Occipital lobe (tissue), 2 donors: ENCODE results near the gene HES3. TPM values are rescaled to one million over a fixed set of nuclear protein-coding genes. Genes with fewer than 3 reads are reported as not detected.

ENCODE experiments used
- DNase-seq: peaks from one replicate; lab custom pipeline; 2025; lab: John Stamatoyannopoulos, UW
- total RNA-seq: library from RNA; depleted of rRNA; stranded (reverse); fragments of >200 nt; gene quantifications from one replicate; pipeline ENCODE4 v1.2.3, GENCODE V29; 2014

Gene HES3, protein sequence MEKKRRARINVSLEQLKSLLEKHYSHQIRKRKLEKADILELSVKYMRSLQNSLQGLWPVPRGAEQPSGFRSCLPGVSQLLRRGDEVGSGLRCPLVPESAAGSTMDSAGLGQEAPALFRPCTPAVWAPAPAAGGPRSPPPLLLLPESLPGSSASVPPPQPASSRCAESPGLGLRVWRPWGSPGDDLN
- not detected for total RNA-seq

- no peak for DNase-seq
Measured at GRCh38 chr1:6243993-6244392, at the start of gene HES3. Gene HES3, plus strand, starts transcription at chr1:6244179. Its CDS starts 187 bp downstream, at chr1:6244366.

- no peak for DNase-seq
Measured at GRCh38 chr1:6197746-6198427, 46.1 kb upstream of the HES3 start.

- no peak for DNase-seq
Measured at GRCh38 chr1:6198646-6199297, 45.2 kb upstream of the HES3 start.

DNA sequence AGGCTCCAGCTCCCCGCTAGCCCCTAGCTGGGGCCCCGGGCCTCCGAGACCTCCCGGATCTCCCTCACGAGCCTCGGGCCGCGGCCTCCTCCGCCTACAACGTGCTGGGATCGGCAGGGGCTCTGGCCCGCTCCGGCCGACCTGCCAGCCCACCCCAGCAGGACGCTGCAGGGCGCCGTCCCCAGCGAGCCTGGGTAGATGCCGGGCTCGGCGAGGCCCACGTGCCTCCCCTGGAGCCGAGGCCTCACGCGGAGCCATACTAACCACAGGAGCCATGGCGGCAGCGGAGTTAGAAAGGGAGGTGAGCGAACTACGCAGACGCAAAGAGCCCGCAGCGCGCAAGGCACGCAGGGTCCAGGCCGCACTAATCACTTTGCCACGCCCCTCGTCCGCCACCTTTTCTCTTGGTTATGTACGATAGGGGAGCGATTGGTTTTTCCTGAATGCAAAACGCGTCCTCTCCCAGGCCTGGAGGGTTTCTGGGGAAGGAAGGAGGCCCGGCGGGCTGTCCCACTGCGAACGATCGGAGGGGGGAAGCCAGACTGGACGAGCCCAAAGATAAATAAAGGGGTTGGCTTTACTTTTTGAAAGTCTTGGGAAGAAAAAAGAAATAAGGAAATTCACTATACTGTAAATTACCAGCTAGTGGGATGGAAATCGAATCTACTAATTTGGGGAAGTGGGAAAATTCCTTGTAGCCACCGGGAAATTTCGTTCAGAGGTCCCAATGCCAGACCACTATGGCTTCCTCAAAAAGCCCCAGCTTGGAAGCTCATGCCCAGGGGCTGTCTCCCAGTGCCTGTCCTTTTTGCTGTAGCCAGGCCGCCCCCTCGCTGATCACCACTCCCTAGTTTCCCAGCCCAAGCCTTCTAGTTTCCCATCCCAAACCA lies 44.4 kb upstream of the HES3 start, which contains the start of gene RPL22:
Gene RPL22, minus strand, starts transcription at position 298 of the 890 bp plus-strand sequence. Its CDS starts 22 bp downstream, at position 276.
- peak; percentile 96 for DNase-seq

- DNase-seq: no peak
Measured at GRCh38 chr1:6200188-6200809, 43.7 kb upstream of the HES3 start.

DNA sequence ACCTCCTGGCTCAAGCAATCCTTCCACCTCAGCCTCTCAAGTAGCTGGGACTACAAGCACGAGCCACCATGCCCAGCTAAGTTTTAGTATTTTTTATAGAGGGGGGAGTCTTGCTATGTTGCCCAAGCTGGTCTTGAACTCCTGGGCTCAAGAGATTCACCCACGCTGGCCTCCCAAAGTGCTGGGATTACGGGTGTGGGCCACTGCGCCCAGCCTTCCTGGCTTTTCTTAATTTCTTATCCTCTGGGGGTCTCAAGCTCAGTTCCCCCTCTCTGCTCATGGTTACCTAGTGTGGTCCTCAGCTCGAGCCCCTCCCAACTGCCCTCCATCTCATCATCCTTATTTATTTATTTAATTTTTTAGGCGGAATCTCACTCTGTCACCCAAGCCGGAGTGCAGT lies 41.7 kb upstream of the HES3 start:
- DNase-seq: no peak

GRCh38 chr1:6205849-6206519 lies 38.0 kb upstream of the HES3 start, which contains the start of gene RNF207:
Gene RNF207, plus strand, starts transcription at chr1:6206119. Its CDS starts 417 bp downstream, at chr1:6206536.
- DNase-seq: no peak

- DNase-seq: no peak
Measured at GRCh38 chr1:6206520-6206855, 37.5 kb upstream of the HES3 start.

DNA sequence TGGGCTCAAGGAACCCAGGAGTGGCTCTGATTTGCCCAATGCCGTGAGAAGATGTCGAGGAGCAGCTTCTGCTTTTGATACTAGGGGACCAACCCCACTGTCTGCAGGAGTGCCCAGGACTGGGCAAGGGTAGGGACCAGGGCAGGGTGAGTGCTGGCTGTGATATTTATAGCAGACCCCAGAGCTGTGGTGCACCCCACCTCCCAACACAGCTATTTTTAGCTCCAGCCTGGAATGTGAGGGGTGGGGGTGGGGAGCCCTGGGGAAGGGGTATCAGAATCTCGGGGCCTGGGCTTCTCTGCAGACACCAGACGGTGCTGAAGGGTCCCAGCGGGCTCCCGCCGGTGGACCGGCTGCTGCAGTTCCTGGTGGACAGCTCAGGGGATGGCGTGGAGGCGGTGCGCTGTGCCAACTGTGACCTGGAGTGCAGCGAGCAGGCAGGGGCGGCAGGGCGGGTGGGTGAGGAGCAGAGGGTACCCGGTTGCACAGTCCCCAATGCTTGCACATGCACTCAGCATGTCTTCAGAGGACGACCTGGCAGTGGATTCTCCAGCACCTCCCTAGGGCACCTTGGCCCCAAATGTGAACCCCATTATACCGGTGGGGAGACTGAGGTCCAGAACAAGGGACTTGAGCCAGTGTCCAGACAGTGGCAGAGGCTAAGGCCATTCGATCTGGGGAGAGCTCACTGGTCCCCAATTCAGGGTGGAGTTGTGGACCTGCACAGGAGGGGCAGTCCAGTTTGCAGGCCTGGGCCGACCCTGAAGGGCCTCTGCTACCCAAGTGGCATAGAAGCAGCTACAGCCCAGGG lies 36.7 kb upstream of the HES3 start:
- no peak for DNase-seq

GRCh38 chr1:6207921-6208320 lies 36.1 kb upstream of the HES3 start:
- DNase-seq: no peak

- DNase-seq: peak; percentile 43
Measured at GRCh38 chr1:6208723-6209660, 35.0 kb upstream of the HES3 start.

GRCh38 chr1:6209661-6210580 lies 34.1 kb upstream of the HES3 start:
- no peak for DNase-seq

GRCh38 chr1:6210591-6211355 lies 33.2 kb upstream of the HES3 start:
- no peak for DNase-seq

DNA sequence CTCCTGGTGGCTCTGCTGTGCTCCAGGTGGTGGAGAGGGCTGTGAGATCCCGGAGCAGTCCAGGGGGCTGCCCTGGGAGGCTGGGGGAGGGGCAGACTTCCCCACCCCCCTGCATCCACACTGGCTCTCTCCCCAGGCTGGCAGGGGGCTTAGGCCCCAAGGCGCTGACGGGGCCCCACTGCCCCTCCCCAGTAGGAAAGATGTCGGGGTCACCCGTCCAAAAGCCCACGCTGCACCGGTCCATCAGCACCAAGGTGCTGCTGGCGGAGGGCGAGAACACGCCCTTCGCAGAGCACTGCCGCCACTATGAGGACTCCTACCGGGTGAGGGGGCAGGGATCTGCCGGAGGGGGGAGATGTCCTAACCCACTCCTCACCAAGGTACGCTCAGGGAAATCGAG lies 32.2 kb upstream of the HES3 start:
- no peak for DNase-seq

GRCh38 chr1:6212193-6212959 lies 31.6 kb upstream of the HES3 start:
- no peak for DNase-seq
